Liver (tissue), 9 donors: ENCODE measurements around the gene MAIP1. TPM values are rescaled to one million over a fixed set of nuclear protein-coding genes. Genes with fewer than 3 reads are reported as not detected.

Source experiments
- DNase-seq: peaks from one replicate; pipeline ENCODE4 v3.0.0-alpha.2; 2017; ENCODE audit warnings: low spot score
- H3K27ac ChIP-seq, 2 donors: one replicate each; pipeline ENCODE4 v1.7.0; 2013; ENCODE audit warnings: inconsistent platforms in 2 of 2, low read length in 2 of 2, control low read depth in 1 of 2, low read depth in 1 of 2, mild to moderate bottlenecking in 1 of 2
- H3K27me3 ChIP-seq, 4 donors: one replicate each; pipeline versions ENCODE4 v1.6.1 to v1.7.0; 2013; ENCODE audit warnings: low read length in 3 of 4, inconsistent platforms in 1 of 4, mild to moderate bottlenecking in 1 of 4, moderate library complexity in 1 of 4; ENCODE audit not compliant: control insufficient read depth in 4 of 4, insufficient read depth in 4 of 4
- H3K36me3 ChIP-seq, 4 donors: one replicate each; pipeline versions ENCODE4 v1.6.1 to v1.7.0; 2013; ENCODE audit warnings: low read length in 3 of 4, mild to moderate bottlenecking in 3 of 4, low read depth in 1 of 4, moderate library complexity in 1 of 4; ENCODE audit not compliant: control insufficient read depth in 4 of 4, insufficient read depth in 3 of 4
- H3K4me1 ChIP-seq, 4 donors: one replicate each; pipeline versions ENCODE4 v1.6.1 to v1.7.0; 2013; ENCODE audit warnings: low read length in 3 of 4, mild to moderate bottlenecking in 3 of 4, moderate library complexity in 1 of 4; ENCODE audit not compliant: control insufficient read depth in 4 of 4, insufficient read depth in 4 of 4
- H3K4me3 ChIP-seq, 3 donors: one replicate each; pipeline versions ENCODE4 v1.6.1 to v1.7.0; 2013; ENCODE audit warnings: low read length in 3 of 3, control low read depth in 1 of 3, low read depth in 1 of 3, mild to moderate bottlenecking in 1 of 3
- H3K9ac ChIP-seq, 2 donors: one replicate each; pipeline ENCODE4 v1.7.0; 2013; ENCODE audit warnings: low read length in 2 of 2, mild to moderate bottlenecking in 2 of 2, moderate library complexity in 2 of 2, control low read depth in 1 of 2, low read depth in 1 of 2
- H3K9me3 ChIP-seq, 4 donors: one replicate each; pipeline versions ENCODE4 v1.6.1 to v1.7.0; 2013; ENCODE audit warnings: low read length in 3 of 4; ENCODE audit not compliant: control insufficient read depth in 4 of 4
- EGR1 ChIP-seq, 2 donors: IDR thresholded peaks; 2 replicates each; pipeline ENCODE4 v1.6.1; 2016 to 2018; ENCODE audit warnings: antibody characterized with exemption in 2 of 2, low read depth in 2 of 2
- FOXA2 ChIP-seq: IDR thresholded peaks from 2 replicates; pipeline ENCODE4 v1.6.1; 2016; ENCODE audit warnings: antibody characterized with exemption
- GABPA ChIP-seq, 2 donors: IDR thresholded peaks in 1 of 2; conservative IDR thresholded peaks in 1 of 2; 2 replicates each; pipeline ENCODE4 v1.6.1; 2016; ENCODE audit warnings: antibody characterized with exemption in 2 of 2, mild to moderate bottlenecking in 1 of 2, moderate library complexity in 1 of 2
- HNF4A ChIP-seq, 2 donors: conservative IDR thresholded peaks; 2 replicates each; pipeline ENCODE4 v1.6.1; 2016; ENCODE audit warnings: antibody characterized with exemption in 2 of 2, mild to moderate bottlenecking in 2 of 2
- HNF4G ChIP-seq: IDR thresholded peaks from 2 replicates; pipeline ENCODE4 v1.6.1; 2016; ENCODE audit warnings: antibody characterized with exemption
- RAD21 ChIP-seq, 2 donors: IDR thresholded peaks; 2 replicates each; pipeline ENCODE4 v1.6.1; 2016; ENCODE audit warnings: antibody characterized with exemption in 2 of 2, mild to moderate bottlenecking in 2 of 2
- RXRA ChIP-seq, 2 donors: IDR thresholded peaks; 2 replicates each; pipeline ENCODE4 v1.6.1; 2017 to 2018; ENCODE audit warnings: antibody characterized with exemption in 2 of 2, mild to moderate bottlenecking in 1 of 2
- SP1 ChIP-seq: IDR thresholded peaks from 2 replicates; pipeline ENCODE4 v1.6.1; 2018; ENCODE audit warnings: antibody characterized with exemption, mild to moderate bottlenecking
- YY1 ChIP-seq: IDR thresholded peaks from 2 replicates; pipeline ENCODE4 v1.6.1; 2016; ENCODE audit warnings: antibody characterized with exemption, mild to moderate bottlenecking
- ZBTB33 ChIP-seq: IDR thresholded peaks from 2 replicates; pipeline ENCODE4 v1.6.1; 2016; ENCODE audit warnings: antibody characterized with exemption
- WGBS: extraction: QIAGEN DNeasy Blood & Tissue Kit; methylation state at CpG from one replicate; pipeline ENCODE4 v1.1.7; 2013; 5-methylcytosine and 5-hydroxymethylcytosine counted together
- polyA plus RNA-seq, 2 donors: library from polyadenylated mRNA; stranded (reverse) in 1 of 2; unstranded in 1 of 2; fragments of 200-250 nt in 1 of 2; fragments of >200 nt in 1 of 2; fragmentation: Nextera tagmentation in 1 of 2; extraction: Ambion mirVana in 1 of 2; gene quantifications; one replicate each; pipeline versions ENCODE4 v1.2.1 to v1.2.3, GENCODE V29; 2013 to 2015
- total RNA-seq, 2 donors: library from RNA; depleted of rRNA; stranded (reverse); fragments of >200 nt; gene quantifications; one replicate each; pipeline ENCODE4 v1.2.3, GENCODE V29; 2014
- donor health status: healthy.
- donor health status: healthy.
- donor health status: healthy.
- donor health status: healthy.
- donor health status: healthy.

Gene MAIP1
- total and polyA plus RNA-seq, 4 donors, result 23.0 to 40.2 (median 28.6) TPM

- H3K4me3 ChIP-seq, result no peak overlapping the region
- H3K4me1 ChIP-seq, result peaks cover 0 to 2% (median 0%) of the 10 kb centered on the region in 4 donors
- H3K36me3 ChIP-seq, result no peaks in the 10 kb centered on the region
- TF ChIP-seq EGR1 (IDR thresholded peaks at IDR 0.05; ENCODE audit: low read depth in 2 of 2), result no peak
- no peak for TF ChIP-seq RAD21 (IDR thresholded peaks at IDR 0.05)
- H3K9me3 ChIP-seq, result no peaks in the 10 kb centered on the region
- no peak overlapping the region for H3K27ac ChIP-seq
- no peak overlapping the region for H3K9ac ChIP-seq
- no peaks in the 10 kb centered on the region for H3K27me3 ChIP-seq
- WGBS, result 82% methylated on average over 2 of the region's 2 CpGs
- no peak for DNase-seq
These were observed 32.2 kb downstream of the MAIP1 start for GRCh38 chr2:199987586-199987985.

- DNase-seq, result no peak
- Histone ChIP-seq H3K9ac (no peak overlapping the region), H3K27me3 (no peaks in the 10 kb centered on the region), H3K4me3 (no peak overlapping the region), H3K27ac (no peak overlapping the region), H3K4me1 (peaks cover 0 to 2% (median 0%) of the 10 kb centered on the region in 4 donors), H3K36me3 (no peaks in the 10 kb centered on the region), H3K9me3 (no peaks in the 10 kb centered on the region)
- no peak for TF ChIP-seq HNF4G
- peak; percentile 9 to 15 for TF ChIP-seq RAD21 (IDR thresholded peaks at IDR 0.05)
- 68% methylated on average over 7 of the region's 7 CpGs for WGBS
These were observed 32.8 kb downstream of the MAIP1 start for GRCh38 chr2:199988151-199988550.

GRCh38 chr2:199989822-199990221 lies 34.4 kb downstream of the MAIP1 start:
- no peaks in the 10 kb centered on the region for H3K27me3 ChIP-seq
- H3K36me3 ChIP-seq, result no peaks in the 10 kb centered on the region
- DNase-seq, result no peak
- WGBS, result 87% methylated on average over 5 of the region's 5 CpGs
- H3K4me3 ChIP-seq, result no peak overlapping the region
- no peak overlapping the region for H3K9ac ChIP-seq
- TF ChIP-seq GABPA (IDR thresholded peaks at IDR 0.05 in 1 of 2, conservative IDR thresholded peaks at IDR 0.05 in 1 of 2) (no peak), RAD21 (IDR thresholded peaks at IDR 0.05) (no peak), HNF4A (conservative IDR thresholded peaks at IDR 0.05) (no peak), SP1 (no peak), HNF4G (no peak), RXRA (IDR thresholded peaks at IDR 0.05) (no peak)
- H3K27ac ChIP-seq, result no peak overlapping the region
- H3K9me3 ChIP-seq, result no peaks in the 10 kb centered on the region
- peaks cover 0 to 2% (median 0%) of the 10 kb centered on the region in 4 donors for H3K4me1 ChIP-seq

- no peak for DNase-seq
- WGBS, result 97% methylated on average over 2 of the region's 2 CpGs
- no peaks in the 10 kb centered on the region for H3K36me3 ChIP-seq
- TF ChIP-seq FOXA2, result no peak
- TF ChIP-seq YY1, result no peak
- TF ChIP-seq ZBTB33, result no peak
- H3K9me3 ChIP-seq, result no peaks in the 10 kb centered on the region
- H3K9ac ChIP-seq, result no peak overlapping the region
- no peaks in the 10 kb centered on the region for H3K27me3 ChIP-seq
- H3K27ac ChIP-seq, result no peak overlapping the region
- H3K4me3 ChIP-seq, result no peak overlapping the region
- H3K4me1 ChIP-seq, result no peaks in the 10 kb centered on the region
These were observed 36.3 kb downstream of the MAIP1 start for GRCh38 chr2:199991691-199992090.
